ENCODE data around the gene SLC16A5.

- TF ChIP-seq CTCF (IDR thresholded peaks at IDR 0.05) (no peak), POLR2AphosphoS5 (IDR thresholded peaks at IDR 0.05) (no peak), POLR2A (IDR thresholded peaks at IDR 0.05) (no peak)
Measured at GRCh38 chr17:75049057-75049456, 38.7 kb upstream of the SLC16A5 start.
